Activated naive CD8-positive, alpha-beta T cell treated with anti-CD3 and anti-CD28 coated beads, Interleukin-2, amount 10 ng/mL, durations not matched to agents 7 days and 5 days (primary cell): Measurements from ENCODE around the gene LCP2. TPM values are rescaled to one million over a fixed set of nuclear protein-coding genes. Genes with fewer than 3 reads are reported as not detected.

ENCODE experiments used
- ATAC-seq: fragments of 150-1000 bp; cut with Tn5 transposase; one replicate; pipeline ENCODE4 v1.10.0; 2021; ENCODE audit warnings: low read depth, moderate library complexity
- POLR2A ChIA-PET: fragments of 350-600 bp; sonication (Branson Sonifier 250); formaldehyde crosslinking; loops from one replicate; lab custom pipeline; 2021; ENCODE audit warnings: antibody characterized with exemption; lab: Charles Lee
- DNase-seq: peaks from one replicate; pipeline ENCODE4 v3.0.0; 2021
- H3K27ac Mint-ChIP-seq: one replicate; pipeline ENCODE4 v1.8.0; 2022; ENCODE audit warnings: mild to moderate bottlenecking, mixed read lengths
- H3K27me3 Mint-ChIP-seq: one replicate; pipeline ENCODE4 v1.8.0; 2022; ENCODE audit warnings: mild to moderate bottlenecking, moderate library complexity, mixed read lengths
- H3K36me3 Mint-ChIP-seq: one replicate; pipeline ENCODE4 v1.8.0; 2021; ENCODE audit warnings: mild to moderate bottlenecking, mixed read lengths
- H3K4me1 Mint-ChIP-seq: one replicate; pipeline ENCODE4 v1.8.0; 2021; ENCODE audit warnings: mixed read lengths
- H3K4me3 Mint-ChIP-seq: one replicate; pipeline ENCODE4 v1.8.0; 2022; ENCODE audit warnings: mild to moderate bottlenecking, moderate library complexity, mixed read lengths
- H3K9me3 Mint-ChIP-seq: one replicate; pipeline ENCODE4 v1.8.0; 2021; ENCODE audit warnings: mixed read lengths
- total RNA-seq, 2 experiments: library from RNA; stranded (reverse); gene quantifications; one replicate each; pipeline ENCODE4 v1.2.3, GENCODE V29; 2021

The LCP2 gene
- total RNA-seq, 2 experiments from 2014 or later = 444 to 452 TPM

DNA sequence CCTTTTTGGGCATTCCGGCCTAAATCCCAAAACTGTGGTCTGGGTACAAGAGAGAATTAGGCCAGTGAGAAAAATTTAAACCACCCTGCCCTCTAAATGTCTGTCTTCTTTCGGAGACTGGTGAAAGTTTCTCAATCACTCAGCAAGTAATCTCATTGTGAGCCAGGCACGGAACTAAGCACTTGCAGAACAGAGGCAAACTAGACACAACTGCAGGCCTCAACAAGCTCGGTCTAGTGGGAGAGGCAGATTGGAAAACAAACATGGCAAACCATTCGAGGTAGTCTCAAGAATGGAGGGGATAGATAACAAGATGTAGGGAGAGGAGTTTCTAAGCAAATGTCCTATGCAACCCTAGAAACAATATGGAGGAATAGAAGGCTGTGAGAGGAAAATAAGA lies 73.7 kb downstream of the LCP2 start:
- Mint-ChIP-seq H3K4me1 (peaks cover 4% of the 10 kb centered on the region), H3K36me3 (peaks cover 2% of the 10 kb centered on the region), H3K4me3 (no peak overlapping the region), H3K27ac (no peak overlapping the region), H3K27me3 (peaks cover 1% of the 10 kb centered on the region), H3K9me3 (no peaks in the 10 kb centered on the region)
- POLR2A ChIA-PET = no interaction called here
- DNase-seq (no peak), ATAC-seq (no peak)

DNA sequence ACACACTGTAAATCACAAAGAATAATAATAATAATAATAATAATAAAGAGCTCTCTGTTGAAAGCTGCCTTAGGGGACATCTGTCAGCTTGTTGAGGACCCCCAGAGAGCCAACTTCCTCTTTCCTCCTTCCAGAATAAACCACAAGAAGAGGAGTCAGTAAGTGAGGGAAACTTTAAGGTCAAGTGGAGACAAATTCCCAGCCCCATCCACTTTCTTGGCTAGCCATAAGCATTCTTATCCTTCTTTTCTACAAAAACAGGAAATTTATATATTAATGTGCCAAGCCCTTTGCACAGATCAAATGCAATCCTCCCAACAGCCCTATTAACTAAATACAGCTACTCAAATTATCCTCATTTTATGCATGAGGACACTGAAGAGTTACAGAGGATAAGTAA lies 74.2 kb downstream of the LCP2 start:
- POLR2A ChIA-PET = no interaction called here

DNA sequence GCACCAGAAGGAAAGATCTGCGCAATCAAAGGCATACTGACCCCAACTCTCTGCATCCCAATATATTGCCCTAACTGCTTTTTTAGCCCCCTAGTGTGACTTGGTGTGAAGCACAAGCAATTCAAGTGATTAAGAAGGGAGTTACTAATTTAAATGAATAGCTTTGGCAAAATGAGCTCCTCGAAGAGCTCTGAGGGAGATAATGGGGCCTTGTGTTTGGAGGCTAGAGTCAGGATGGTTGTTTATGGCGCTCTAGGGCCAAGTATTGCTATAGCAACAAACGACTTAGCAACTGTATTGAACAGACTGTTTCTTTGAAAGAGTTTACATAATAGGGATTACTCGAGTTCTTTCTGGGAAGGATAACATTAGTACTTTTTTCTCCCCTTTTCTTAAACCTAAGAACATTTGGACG lies 76.2 kb downstream of the LCP2 start:
- Mint-ChIP-seq H3K4me3 (no peak overlapping the region), H3K27ac (no peak overlapping the region), H3K27me3 (peaks cover 2% of the 10 kb centered on the region), H3K36me3 (no peaks in the 10 kb centered on the region), H3K9me3 (no peaks in the 10 kb centered on the region), H3K4me1 (peaks cover 3% of the 10 kb centered on the region)
- no peak for DNase-seq
- POLR2A ChIA-PET = no interaction called here
- ATAC-seq = no peak

More for the DNA sequence above, 74.2 kb downstream of the LCP2 start:
- Mint-ChIP-seq H3K4me1 (peaks cover 4% of the 10 kb centered on the region), H3K27ac (no peak overlapping the region), H3K27me3 (peaks cover 1% of the 10 kb centered on the region), H3K4me3 (no peak overlapping the region), H3K36me3 (no peaks in the 10 kb centered on the region), H3K9me3 (no peaks in the 10 kb centered on the region)
- no peak for ATAC-seq
- DNase-seq = no peak

DNA sequence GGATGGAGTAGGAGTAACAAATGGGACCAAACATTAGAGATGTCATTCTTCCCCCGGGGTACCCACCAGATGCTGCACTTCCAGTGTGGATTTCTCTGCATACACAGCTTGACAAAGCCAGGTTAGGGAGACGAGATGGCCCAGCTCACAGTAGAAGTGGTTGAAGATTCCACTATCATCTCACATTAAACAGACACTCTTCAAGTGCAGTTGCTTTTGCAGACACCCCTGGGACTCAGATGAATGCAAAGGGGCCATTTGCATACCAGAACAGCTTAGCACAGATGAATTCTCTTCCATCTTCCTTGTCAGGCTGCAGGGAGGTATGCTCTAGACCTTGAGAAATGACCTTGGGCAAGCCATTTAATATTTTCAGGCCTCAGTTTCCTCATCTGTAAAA lies 77.4 kb downstream of the LCP2 start:
- ATAC-seq (no peak), DNase-seq (no peak)
- Mint-ChIP-seq H3K9me3 (no peaks in the 10 kb centered on the region), H3K36me3 (no peaks in the 10 kb centered on the region), H3K4me1 (no peaks in the 10 kb centered on the region), H3K4me3 (no peak overlapping the region), H3K27me3 (peaks cover 6% of the 10 kb centered on the region), H3K27ac (no peak overlapping the region)
- POLR2A ChIA-PET = no interaction called here

DNA sequence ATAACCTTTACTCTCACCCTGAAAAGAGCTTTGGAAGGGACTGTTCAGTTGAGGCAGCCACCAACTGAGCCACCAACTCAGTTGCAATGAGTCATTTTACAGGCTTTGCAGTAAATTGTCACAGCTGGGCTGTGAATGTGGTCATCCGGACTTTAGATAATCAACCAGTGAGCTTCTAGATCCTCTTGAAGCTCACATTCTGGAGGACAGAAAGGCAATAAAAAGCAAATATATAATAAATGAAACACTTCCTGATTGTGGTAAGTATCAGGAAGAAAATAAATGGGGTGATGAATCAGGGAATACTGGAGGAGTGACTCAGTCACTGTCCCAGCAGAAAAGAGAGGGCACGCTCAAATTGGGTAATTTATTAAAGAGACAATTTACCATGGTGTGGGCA lies 78.0 kb downstream of the LCP2 start:
- Mint-ChIP-seq H3K27ac (no peak overlapping the region), H3K4me1 (no peaks in the 10 kb centered on the region), H3K9me3 (no peaks in the 10 kb centered on the region), H3K27me3 (peaks cover 6% of the 10 kb centered on the region), H3K36me3 (no peaks in the 10 kb centered on the region), H3K4me3 (no peak overlapping the region)
- no peak for ATAC-seq
- DNase-seq = no peak
- POLR2A ChIA-PET = no interaction called here

DNA sequence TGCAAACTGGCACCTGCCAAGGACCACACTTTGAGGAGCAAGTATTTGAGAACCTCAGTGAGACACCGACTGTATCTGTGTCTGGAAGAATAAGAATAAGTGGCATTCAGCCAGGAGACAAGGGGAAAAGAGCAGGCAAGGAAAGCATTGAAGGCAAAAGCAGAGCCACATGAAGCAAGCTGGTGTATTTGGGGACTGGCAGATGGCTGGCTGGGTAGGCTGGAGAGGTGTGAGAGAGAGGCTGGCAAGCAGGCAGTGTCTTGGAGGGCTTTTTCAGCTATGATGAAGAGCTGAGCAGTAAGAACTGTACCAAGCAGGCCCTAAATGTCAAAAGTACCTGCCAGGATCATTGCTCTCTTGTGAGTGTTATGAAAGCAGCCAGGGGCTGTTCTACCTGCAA lies 78.9 kb downstream of the LCP2 start:
- Mint-ChIP-seq H3K36me3 (no peaks in the 10 kb centered on the region), H3K4me3 (no peak overlapping the region), H3K4me1 (no peaks in the 10 kb centered on the region), H3K27me3 (peaks cover 6% of the 10 kb centered on the region), H3K9me3 (no peaks in the 10 kb centered on the region), H3K27ac (no peak overlapping the region)
- POLR2A ChIA-PET = no interaction called here
- no peak for ATAC-seq
- no peak for DNase-seq

DNA sequence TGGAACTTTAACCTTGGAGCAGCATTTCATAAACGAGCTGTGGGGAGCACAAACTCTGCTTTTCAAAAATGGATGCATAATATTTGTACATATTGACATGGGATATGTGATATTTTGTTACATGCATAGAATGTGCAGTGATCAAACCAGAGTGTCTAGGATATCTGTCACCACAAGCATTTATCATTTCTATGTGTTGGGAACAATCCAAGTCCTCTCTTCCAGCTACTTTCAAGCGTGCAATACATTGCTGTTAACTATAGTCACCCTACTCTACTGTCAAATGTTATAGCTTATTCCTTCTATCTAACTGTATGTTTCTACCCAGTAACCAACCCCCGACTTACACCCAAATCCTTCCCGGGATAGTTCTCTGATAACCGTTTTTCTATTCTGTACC lies 79.7 kb downstream of the LCP2 start:
- Mint-ChIP-seq H3K36me3 (no peaks in the 10 kb centered on the region), H3K4me1 (no peaks in the 10 kb centered on the region), H3K27ac (no peak overlapping the region), H3K27me3 (peaks cover 6% of the 10 kb centered on the region), H3K9me3 (no peaks in the 10 kb centered on the region), H3K4me3 (no peak overlapping the region)
- DNase-seq (no peak), ATAC-seq (no peak)
- POLR2A ChIA-PET = no interaction called here

DNA sequence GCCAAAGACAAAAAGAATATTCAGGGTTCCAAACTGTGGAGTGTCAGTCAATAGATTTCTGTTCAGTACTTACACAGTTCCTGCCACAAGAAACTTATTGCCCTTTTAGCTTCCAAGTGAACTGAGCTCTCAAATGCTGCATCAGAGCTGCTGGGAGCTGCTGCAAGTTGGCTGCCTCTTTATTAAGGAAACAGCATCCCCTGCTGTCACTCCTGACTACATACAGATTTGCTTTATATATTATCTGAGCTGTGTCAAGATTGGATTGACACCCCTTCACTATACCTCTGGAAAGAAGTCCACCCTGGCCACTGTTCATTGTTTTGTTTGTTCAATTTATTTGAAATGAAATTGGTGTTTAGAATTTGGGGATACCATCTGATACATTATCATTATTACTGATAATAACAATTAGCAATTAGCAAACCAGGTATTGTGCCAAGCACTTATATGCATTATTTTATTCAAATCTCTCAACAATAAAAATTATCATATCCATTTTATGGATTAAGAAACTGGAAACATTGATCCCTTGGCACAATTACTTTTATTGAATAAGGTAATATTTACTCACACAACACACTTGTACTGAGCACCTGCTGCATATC lies 81.2 kb downstream of the LCP2 start:
- ATAC-seq = no peak
- POLR2A ChIA-PET = no interaction called here

DNA sequence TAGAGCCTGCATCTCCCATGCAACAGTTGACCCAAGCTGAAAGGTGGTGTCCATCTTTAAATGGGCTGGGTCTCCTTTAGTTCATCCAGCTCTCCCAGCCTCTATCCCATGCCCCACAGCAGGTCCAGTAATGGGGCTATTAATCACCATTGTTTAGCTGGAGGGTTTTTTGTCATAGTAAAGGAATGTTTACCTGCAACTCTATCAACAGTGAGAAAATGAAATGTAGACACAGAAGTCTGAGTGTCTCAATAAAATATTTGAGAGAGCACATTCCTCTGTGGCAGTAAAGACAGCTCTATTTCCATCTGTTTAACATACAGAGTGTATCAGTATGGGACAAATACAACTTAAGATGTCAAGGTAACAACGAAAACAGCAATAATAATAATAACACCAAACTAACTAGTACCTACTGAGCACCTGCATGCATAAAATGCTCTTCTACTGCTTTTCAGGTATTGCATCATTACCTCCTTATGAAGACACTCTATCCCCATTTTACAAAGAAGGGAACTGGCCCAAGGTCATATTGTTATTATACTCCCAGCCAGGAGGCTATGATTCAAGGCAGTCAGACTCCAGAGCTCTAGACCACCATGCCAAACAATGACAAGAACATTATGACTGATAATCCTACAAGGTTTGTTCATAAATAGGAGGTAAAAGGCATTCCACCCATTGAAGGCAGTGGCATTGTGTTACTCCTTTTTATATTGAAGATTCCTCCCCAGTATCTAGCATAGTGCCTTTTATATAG lies 85.8 kb downstream of the LCP2 start:
- H3K4me3 Mint-ChIP-seq = no peak overlapping the region
- DNase-seq = no peak
- H3K27ac Mint-ChIP-seq = no peak overlapping the region
- peaks cover 41% of the 10 kb centered on the region for H3K27me3 Mint-ChIP-seq
- POLR2A ChIA-PET = no interaction called here
- H3K4me1 Mint-ChIP-seq = no peaks in the 10 kb centered on the region
- H3K9me3 Mint-ChIP-seq = no peaks in the 10 kb centered on the region
- no peaks in the 10 kb centered on the region for H3K36me3 Mint-ChIP-seq
- no peak for ATAC-seq

More for the DNA sequence above, 81.2 kb downstream of the LCP2 start:
- no peak overlapping the region for H3K4me3 Mint-ChIP-seq
- no peak for DNase-seq
- peaks cover 11% of the 10 kb centered on the region for H3K27me3 Mint-ChIP-seq
- H3K36me3 Mint-ChIP-seq = no peaks in the 10 kb centered on the region
- H3K27ac Mint-ChIP-seq = no peak overlapping the region
- no peaks in the 10 kb centered on the region for H3K9me3 Mint-ChIP-seq
- no peaks in the 10 kb centered on the region for H3K4me1 Mint-ChIP-seq

DNA sequence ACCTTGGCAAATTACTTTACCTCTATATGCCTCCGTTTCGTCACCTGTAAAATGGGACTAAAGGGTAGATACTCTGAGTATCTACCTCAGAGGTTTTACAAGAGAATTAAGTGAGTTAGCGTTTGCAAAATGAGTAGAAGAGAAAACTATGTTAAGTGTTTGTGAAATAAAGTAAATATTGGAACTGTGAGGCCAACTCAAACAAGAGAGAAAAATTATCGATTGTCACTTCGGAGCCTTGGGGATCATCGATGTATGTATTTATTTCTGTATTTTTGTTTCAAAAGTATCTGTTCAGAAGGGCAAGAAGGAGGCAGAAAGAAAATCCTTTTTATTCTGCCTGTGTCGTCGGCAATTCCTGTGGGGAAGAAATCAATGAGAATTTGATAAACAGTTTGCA lies 90.6 kb downstream of the LCP2 start:
- ATAC-seq (no peak), DNase-seq (no peak)
- Mint-ChIP-seq H3K9me3 (no peaks in the 10 kb centered on the region), H3K27me3 (peaks cover 43% of the 10 kb centered on the region), H3K27ac (no peak overlapping the region), H3K4me3 (no peak overlapping the region), H3K36me3 (no peaks in the 10 kb centered on the region), H3K4me1 (no peaks in the 10 kb centered on the region)
- POLR2A ChIA-PET = no interaction called here

DNA sequence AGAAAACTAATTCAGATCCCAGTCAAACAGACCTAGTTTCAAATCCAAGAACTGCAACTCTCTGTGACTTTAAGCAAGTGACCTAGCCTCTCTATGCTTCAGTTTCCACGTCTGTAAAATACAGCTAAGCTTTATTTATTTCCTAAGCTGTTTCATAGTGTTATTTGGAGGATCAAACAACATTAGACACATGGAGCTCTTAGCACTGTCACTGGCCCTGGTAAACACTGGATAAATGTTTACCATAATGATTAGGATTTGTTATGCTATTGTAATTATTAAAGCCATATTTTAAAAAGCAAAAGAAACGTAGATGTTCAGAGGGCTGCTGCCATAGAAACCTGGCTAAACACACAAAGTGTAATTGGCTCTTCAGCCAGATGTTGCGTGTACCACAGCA lies 91.4 kb downstream of the LCP2 start:
- no peak for ATAC-seq
- Mint-ChIP-seq H3K9me3 (no peaks in the 10 kb centered on the region), H3K4me3 (no peak overlapping the region), H3K27ac (no peak overlapping the region), H3K4me1 (no peaks in the 10 kb centered on the region), H3K27me3 (peaks cover 36% of the 10 kb centered on the region), H3K36me3 (no peaks in the 10 kb centered on the region)
- DNase-seq = no peak
- POLR2A ChIA-PET = no interaction called here

DNA sequence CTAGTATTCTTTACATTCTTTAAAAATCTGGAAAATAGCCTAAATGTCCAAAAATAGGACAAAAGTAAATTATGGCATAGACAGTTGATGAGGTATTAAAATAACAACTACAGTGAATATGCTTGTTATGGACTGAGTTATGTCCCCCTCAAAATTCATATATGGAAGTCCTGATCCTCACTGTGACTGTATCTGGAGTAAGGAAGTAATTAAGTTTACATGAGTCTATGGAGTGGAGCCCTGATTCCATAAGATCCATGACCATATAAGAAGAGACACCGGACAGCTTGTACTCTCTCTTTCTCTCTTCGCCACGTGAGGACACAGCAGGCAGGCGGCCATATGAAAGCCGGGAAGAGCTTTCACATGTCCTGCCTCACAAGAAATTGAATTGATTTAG lies 93.4 kb downstream of the LCP2 start:
- Mint-ChIP-seq H3K27ac (no peak overlapping the region), H3K36me3 (no peaks in the 10 kb centered on the region), H3K4me1 (no peaks in the 10 kb centered on the region), H3K27me3 (peaks cover 22% of the 10 kb centered on the region), H3K4me3 (no peak overlapping the region), H3K9me3 (no peaks in the 10 kb centered on the region)
- ATAC-seq = no peak
- POLR2A ChIA-PET = no interaction called here
- no peak for DNase-seq

DNA sequence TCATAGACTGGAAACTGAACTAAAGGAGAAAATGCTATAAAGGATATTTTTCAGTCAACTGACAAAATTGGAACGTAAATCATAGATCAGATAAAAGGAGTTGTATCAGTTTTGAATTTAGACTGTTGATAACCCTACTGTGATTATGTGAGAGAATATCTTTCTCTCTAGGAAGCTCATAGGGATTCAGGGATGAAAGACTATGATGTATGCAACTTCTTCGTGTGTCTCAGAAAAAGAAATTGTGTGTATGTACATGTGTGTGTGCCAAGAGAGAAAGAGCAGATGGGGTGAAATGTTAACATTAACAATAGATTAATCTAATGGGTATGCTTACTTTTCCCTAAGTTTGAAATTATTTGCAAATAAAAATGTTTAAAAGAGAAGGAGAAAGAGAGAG lies 95.5 kb downstream of the LCP2 start:
- Mint-ChIP-seq H3K9me3 (no peaks in the 10 kb centered on the region), H3K27ac (no peak overlapping the region), H3K4me1 (no peaks in the 10 kb centered on the region), H3K4me3 (no peak overlapping the region), H3K36me3 (no peaks in the 10 kb centered on the region), H3K27me3 (peaks cover 14% of the 10 kb centered on the region)
- POLR2A ChIA-PET = no interaction called here
- no peak for DNase-seq
- no peak for ATAC-seq

DNA sequence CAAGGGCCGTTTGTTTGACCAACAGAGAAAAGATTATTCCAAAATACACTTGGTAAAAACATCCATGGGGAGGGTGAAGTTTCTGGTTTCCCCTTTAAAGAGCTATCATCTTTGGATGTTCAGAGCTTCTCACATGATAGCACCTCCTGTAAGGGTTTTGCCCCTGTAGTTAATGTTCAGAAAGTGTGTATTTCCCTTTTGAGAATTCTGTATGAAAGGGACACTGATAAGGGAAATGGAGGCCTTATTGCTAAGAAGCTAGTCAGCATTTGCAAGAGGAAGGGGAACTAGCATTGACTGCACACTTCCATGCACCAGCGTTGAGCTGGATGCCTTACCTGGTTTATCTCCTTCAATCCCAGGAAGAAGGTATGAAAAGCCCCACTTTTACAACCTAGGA lies 96.3 kb downstream of the LCP2 start:
- Mint-ChIP-seq H3K4me3 (no peak overlapping the region), H3K4me1 (no peaks in the 10 kb centered on the region), H3K27ac (no peak overlapping the region), H3K27me3 (peaks cover 9% of the 10 kb centered on the region), H3K9me3 (no peaks in the 10 kb centered on the region), H3K36me3 (no peaks in the 10 kb centered on the region)
- DNase-seq (no peak), ATAC-seq (no peak)
- POLR2A ChIA-PET = no interaction called here
